HepG2 (cell line): ENCODE results near the gene PSME3IP1.

ENCODE experiments used
- EZH2 ChIP-seq: conservative IDR thresholded peaks from 2 replicates; pipeline ENCODE4 v1.6.1; 2012; ENCODE audit warnings: mild to moderate bottlenecking, low read depth, low read length, moderate library complexity
- FOXA1 ChIP-seq, 2 experiments: fragments of 450-650 bp in 1 of 2; sonication (generic) in 1 of 2; formaldehyde crosslinking in 1 of 2; IDR thresholded peaks; 2 replicates each; pipeline versions ENCODE4 v1.4.0 to v1.6.1; 2016 to 2020; ENCODE audit warnings: missing genetic modification reagents in 1 of 2
- HDAC2 ChIP-seq: sonication (generic); formaldehyde crosslinking; IDR thresholded peaks from 2 replicates; pipeline ENCODE4 v1.4.0; 2020; ENCODE audit warnings: missing genetic modification reagents
- MEIS1 ChIP-seq: sonication (generic); formaldehyde crosslinking; IDR thresholded peaks from 2 replicates; pipeline ENCODE4 v1.9.0; 2021; ENCODE audit warnings: mild to moderate bottlenecking, missing genetic modification reagents, moderate library complexity, borderline replicate concordance
- NR2C2 ChIP-seq: sonication (generic); formaldehyde crosslinking; IDR thresholded peaks from 2 replicates; pipeline ENCODE4 v1.4.0; 2020; ENCODE audit warnings: missing genetic modification reagents, mild to moderate bottlenecking, moderate library complexity, borderline replicate concordance
- RBM22 ChIP-seq: fragments of 200-400 bp; formaldehyde crosslinking; optimal IDR thresholded peaks from 2 replicates; pipeline ENCODE3; 2017; ENCODE audit warnings: mild to moderate bottlenecking, low read length, moderate library complexity
- RCOR2 ChIP-seq: IDR thresholded peaks from 2 replicates; pipeline ENCODE4 v1.6.1; 2016; ENCODE audit warnings: missing biosample characterization, missing genetic modification reagents
- SMARCE1 ChIP-seq: fragments of 450-650 bp; IDR thresholded peaks from 2 replicates; pipeline ENCODE4 v1.6.1; 2017; ENCODE audit warnings: borderline replicate concordance
- SMC3 ChIP-seq: IDR thresholded peaks from 2 replicates; pipeline ENCODE4 v1.6.1; 2011; ENCODE audit warnings: low read length, improper control_type of control experiment
- SNAI1 ChIP-seq: sonication (generic); formaldehyde crosslinking; IDR thresholded peaks from 2 replicates; pipeline ENCODE4 v1.5.0; 2020; ENCODE audit warnings: mild to moderate bottlenecking, missing genetic modification reagents, borderline replicate concordance
- ZSCAN20 ChIP-seq: sonication (generic); formaldehyde crosslinking; IDR thresholded peaks from 2 replicates; pipeline ENCODE4 v1.4.0; 2020; ENCODE audit warnings: missing genetic modification reagents, mild to moderate bottlenecking, borderline replicate concordance

DNA sequence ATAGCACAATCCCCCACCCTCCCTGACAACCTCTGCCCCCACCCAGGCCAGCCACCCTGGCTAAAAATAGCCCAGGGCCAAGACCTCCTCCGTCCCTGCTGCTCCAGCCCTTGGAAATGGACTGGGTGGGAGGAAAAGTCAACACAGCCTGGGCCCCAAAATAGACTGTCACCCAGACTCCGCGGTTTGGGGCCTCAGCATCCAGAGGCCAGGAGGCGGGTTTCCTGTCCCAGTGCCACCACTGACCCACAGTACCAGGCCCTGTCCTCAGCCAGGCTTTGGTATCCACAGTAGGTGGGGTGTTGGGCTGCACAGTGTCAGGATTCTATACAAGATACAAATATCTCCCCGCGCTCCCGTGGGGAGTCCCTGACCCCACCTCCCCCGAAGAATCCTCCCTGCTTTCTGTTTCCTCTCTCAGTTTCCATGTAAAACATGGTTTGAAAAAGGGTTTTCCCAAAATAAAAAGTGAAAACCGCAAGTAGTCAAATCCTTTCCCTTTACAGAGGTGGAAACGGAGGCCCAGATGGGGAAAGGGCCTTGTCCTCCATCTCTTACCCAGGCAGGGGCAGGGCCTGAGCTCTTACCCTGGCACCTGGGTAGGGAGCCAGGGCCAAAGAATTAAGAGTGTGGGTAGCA is 73.3 kb downstream of the PSME3IP1 start:
- TF ChIP-seq HDAC2 (CRISPR knock-in tag) (no peak), SNAI1 (CRISPR knock-in tag) (no peak), ZSCAN20 (CRISPR knock-in tag) (no peak), SMARCE1 (no peak), FOXA1 (IDR thresholded peaks at IDR 0.05) (no peak), FOXA1 (CRISPR knock-in tag; IDR thresholded peaks at IDR 0.05) (no peak), RBM22 (no peak), EZH2 (no peak), RCOR2 (CRISPR knock-in tag) (no peak), SMC3 (no peak), NR2C2 (CRISPR knock-in tag) (no peak), MEIS1 (CRISPR knock-in tag) (no peak)
